NCI-H1694 treated with DMSO at 0.1 percent for 48 hours (cell line): ENCODE measurements around the gene TMEM89.

Experiments used
- DNase-seq: peaks from one replicate; lab custom pipeline; 2025; lab: John Stamatoyannopoulos, UW

Gene TMEM89

GRCh38 chr3:48588230-48588629 lies 33.3 kb downstream of the TMEM89 start:
- DNase-seq = no peak

- no peak for DNase-seq
Measured at GRCh38 chr3:48587686-48588085, 33.9 kb downstream of the TMEM89 start.

GRCh38 chr3:48585411-48585810 lies 36.2 kb downstream of the TMEM89 start:
- DNase-seq = no peak

- DNase-seq = no peak
Measured at GRCh38 chr3:48584836-48585235, 36.7 kb downstream of the TMEM89 start.

- no peak for DNase-seq
Measured at GRCh38 chr3:48581621-48582481, 39.7 kb downstream of the TMEM89 start.

- no peak for DNase-seq
Measured at GRCh38 chr3:48576647-48577046, 44.9 kb downstream of the TMEM89 start.

GRCh38 chr3:48575366-48575765 lies 46.2 kb downstream of the TMEM89 start:
- DNase-seq = no peak

- DNase-seq = no peak
Measured at GRCh38 chr3:48573973-48574585, 47.5 kb downstream of the TMEM89 start.

GRCh38 chr3:48572517-48572916 lies 49.1 kb downstream of the TMEM89 start:
- no peak for DNase-seq

- no peak for DNase-seq
Measured at GRCh38 chr3:48571938-48572337, 49.6 kb downstream of the TMEM89 start.
